Vagina (tissue), 2 donors: Measurements from ENCODE around the gene H19.

Experiments used
- CTCF ChIP-seq, 3 experiments: fragments of 450-650 bp in 2 of 3; fragments of 200-600 bp in 1 of 3; sonication (generic) in 1 of 3; IDR thresholded peaks; one replicate each; pipeline ENCODE4 v1.5.1; 2017 to 2019; ENCODE audit warnings: antibody characterized with exemption in 3 of 3, mild to moderate bottlenecking in 2 of 3, moderate library complexity in 2 of 3
- POLR2A ChIP-seq, 2 donors: fragments of 450-650 bp; IDR thresholded peaks; one replicate each; pipeline ENCODE4 v1.6.1; 2017; ENCODE audit warnings: antibody characterized with exemption in 2 of 2, mild to moderate bottlenecking in 2 of 2, moderate library complexity in 2 of 2
- POLR2AphosphoS5 ChIP-seq, 2 donors: sonication (generic); formaldehyde crosslinking; IDR thresholded peaks; one replicate each; pipeline ENCODE4 v1.9.0; 2017; ENCODE audit warnings: antibody characterized with exemption in 2 of 2, mild to moderate bottlenecking in 2 of 2, low read depth in 1 of 2; ENCODE audit not compliant: insufficient read depth in 1 of 2

GRCh38 chr11:1990872-1991578 is 6.6 kb downstream of the H19 start:
- no peak for TF ChIP-seq CTCF (IDR thresholded peaks at IDR 0.05)
- no peak for TF ChIP-seq POLR2AphosphoS5 (IDR thresholded peaks at IDR 0.05; ENCODE audit: insufficient read depth in 1 of 2, low read depth in 1 of 2)
- no peak for TF ChIP-seq POLR2A (IDR thresholded peaks at IDR 0.05)
